Mucosa of stomach (tissue), 1 donor: ENCODE data around the gene RAMP1.

Experiments used
- H3K27me3 ChIP-seq: one replicate; pipeline ENCODE4 v1.7.0; 2013; ENCODE audit warnings: mild to moderate bottlenecking, low read length; ENCODE audit not compliant: control insufficient read depth, insufficient read depth
- H3K36me3 ChIP-seq: one replicate; pipeline ENCODE4 v1.7.0; 2013; ENCODE audit warnings: low read length; ENCODE audit not compliant: control insufficient read depth, insufficient read depth
- H3K4me1 ChIP-seq: one replicate; pipeline ENCODE4 v1.7.0; 2013; ENCODE audit warnings: mild to moderate bottlenecking, low read length; ENCODE audit not compliant: control insufficient read depth, insufficient read depth
- H3K4me3 ChIP-seq: one replicate; pipeline ENCODE4 v1.7.0; 2013; ENCODE audit warnings: low read length
- H3K9ac ChIP-seq: one replicate; pipeline ENCODE4 v1.7.0; 2013; ENCODE audit warnings: mild to moderate bottlenecking, low read length, moderate library complexity
- H3K9me3 ChIP-seq: one replicate; pipeline ENCODE4 v1.7.0; 2013; ENCODE audit warnings: mild to moderate bottlenecking, low read length, moderate library complexity; ENCODE audit not compliant: control insufficient read depth
- donor health status: Pancreatic carcinoma.

Gene RAMP1

DNA sequence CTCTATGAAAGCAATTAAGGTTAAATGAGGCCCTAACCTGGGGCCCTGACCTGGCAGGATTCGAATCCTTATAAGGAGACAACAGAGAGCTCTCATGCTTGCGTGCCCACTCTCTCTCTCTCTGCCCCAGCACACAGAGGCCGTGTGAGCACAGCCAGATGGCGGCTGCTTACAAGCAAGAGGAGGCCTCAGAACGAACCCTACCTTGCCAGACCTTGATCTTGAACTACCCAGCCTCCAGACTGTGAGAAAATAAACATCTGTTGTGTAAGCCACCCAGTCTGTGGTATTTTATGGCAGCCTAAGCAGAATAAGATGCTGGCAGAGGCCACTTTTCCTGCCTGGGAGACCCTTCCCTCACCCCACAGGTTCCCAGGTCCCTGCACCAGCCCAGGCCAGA is 102.2 kb downstream of the RAMP1 start:
- no peaks in the 10 kb centered on the region for H3K9me3 ChIP-seq
- H3K27me3 ChIP-seq = no peaks in the 10 kb centered on the region
- H3K36me3 ChIP-seq = no peaks in the 10 kb centered on the region
- H3K4me3 ChIP-seq = no peak overlapping the region
- H3K9ac ChIP-seq = no peak overlapping the region
- H3K4me1 ChIP-seq = no peaks in the 10 kb centered on the region
